Measurements from ENCODE around the gene FBXO44.
"Not testable (repeated sequence)": the region's sequence is repeated elsewhere in the genome, so short reads cannot be mapped to it uniquely, and the experiment has no call there.

The FBXO44 gene, protein sequence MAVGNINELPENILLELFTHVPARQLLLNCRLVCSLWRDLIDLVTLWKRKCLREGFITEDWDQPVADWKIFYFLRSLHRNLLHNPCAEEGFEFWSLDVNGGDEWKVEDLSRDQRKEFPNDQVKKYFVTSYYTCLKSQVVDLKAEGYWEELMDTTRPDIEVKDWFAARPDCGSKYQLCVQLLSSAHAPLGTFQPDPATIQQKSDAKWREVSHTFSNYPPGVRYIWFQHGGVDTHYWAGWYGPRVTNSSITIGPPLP

DNA sequence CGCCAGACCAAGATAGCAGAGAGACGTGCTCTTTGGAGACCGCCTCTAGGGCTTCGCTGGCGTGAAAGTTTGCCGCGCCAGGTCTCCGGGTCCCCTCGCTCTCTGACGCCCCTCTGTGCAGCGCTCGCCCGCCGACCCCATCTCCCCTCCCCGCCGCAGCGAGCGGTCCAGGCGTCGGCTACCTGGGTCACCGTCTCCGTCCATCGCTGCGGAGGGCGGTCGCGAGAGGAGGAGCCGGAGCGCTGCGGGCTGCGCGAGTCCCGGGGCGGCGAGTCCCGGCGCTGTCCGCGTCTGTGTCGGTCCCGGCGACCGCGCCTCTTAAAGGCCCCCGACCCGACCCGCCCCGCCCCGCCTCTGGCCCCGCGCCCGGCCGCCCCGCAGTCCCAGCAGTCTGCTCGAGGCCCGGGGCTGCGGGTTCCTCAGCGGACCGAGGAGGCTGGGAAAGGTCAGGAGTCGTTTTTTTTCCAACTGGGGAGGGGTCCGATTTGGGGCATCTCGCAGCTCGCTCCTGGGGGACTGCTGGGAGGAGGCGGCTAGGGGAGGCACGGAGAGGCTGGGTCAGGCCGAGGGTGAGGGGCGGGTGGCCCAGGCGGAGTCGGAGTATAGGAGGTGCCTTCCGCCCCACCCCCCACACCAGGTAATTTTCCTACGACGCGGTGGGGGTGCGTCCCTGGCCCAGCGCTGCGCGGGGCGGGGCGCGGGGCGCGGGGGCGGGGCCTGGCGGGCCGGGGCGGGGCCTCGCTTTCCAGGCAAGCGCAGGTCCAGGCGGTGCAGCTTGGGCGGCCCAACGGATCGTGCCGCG lies at the start of gene FBXO44, which contains the start of gene FBXO2:
FBXO44 (plus strand) TSS at position 741 of the 802 bp plus-strand sequence. CDS start 959 bp downstream, outside the sequence.
FBXO2 (minus strand) TSS at position 293 of the 802 bp plus-strand sequence; CDS start at position 204, 89 bp downstream.
- peak in 2 of 3 donors; percentile 42 to 76 for DNase-seq

DNA sequence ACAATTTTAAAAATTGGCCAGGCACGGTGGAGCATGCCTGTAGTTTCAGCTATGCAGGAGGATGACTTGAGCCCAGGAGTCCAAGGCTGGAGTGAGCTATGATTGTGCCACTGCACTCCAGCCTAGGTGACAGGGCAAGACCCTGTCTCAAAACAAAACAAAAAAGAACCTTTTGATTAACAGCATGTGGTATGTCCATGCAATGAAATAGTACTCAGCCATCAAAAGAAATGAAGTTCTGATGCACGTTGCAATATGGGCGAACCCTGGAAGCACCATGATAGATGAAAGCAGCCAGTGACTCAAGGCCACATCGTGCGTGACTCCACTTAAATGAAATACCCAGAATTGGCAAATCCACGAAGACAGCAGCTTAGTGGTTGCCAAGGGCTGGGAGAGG lies 47.9 kb upstream of the FBXO44 start:
- peak in 1 of 3 donors; percentile 24 for DNase-seq

DNA sequence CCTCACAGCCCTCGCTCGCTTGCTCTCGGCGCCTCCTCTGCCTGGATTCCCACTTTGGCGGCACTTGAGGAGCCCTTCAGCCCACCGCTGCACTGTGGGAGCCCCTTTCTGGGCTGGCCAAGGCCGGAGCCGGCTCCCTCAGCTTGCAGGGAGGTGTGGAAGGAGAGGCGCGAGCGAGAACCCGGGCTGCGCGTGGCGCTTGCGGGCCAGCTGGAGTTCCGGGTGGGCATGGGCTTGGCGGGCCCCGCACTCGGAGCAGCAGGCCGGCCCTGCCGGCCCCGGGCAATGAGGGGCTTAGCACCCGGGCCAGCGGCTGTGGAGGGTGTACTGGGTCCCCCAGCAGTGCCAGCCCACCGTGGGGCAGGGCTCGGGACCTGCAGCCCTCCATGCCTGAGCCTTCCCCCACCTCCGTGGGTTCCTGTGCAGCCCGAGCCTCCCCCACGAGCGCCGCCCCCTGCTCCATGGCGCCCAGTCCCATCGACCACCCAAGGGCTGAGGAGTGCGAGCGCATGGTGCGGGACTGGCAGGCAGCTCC lies 46.0 kb upstream of the FBXO44 start:
- DNase-seq = not testable (repeated sequence)

GRCh38 chr1:11609378-11609777 lies 45.3 kb upstream of the FBXO44 start:
- DNase-seq = not testable (repeated sequence)

- DNase-seq = no peak
These were observed 44.0 kb upstream of the FBXO44 start for GRCh38 chr1:11610629-11611180.

- DNase-seq = no peak
These were observed 42.9 kb upstream of the FBXO44 start for GRCh38 chr1:11611638-11612327.

- DNase-seq = no peak
These were observed 41.3 kb upstream of the FBXO44 start for GRCh38 chr1:11613347-11613746.

DNA sequence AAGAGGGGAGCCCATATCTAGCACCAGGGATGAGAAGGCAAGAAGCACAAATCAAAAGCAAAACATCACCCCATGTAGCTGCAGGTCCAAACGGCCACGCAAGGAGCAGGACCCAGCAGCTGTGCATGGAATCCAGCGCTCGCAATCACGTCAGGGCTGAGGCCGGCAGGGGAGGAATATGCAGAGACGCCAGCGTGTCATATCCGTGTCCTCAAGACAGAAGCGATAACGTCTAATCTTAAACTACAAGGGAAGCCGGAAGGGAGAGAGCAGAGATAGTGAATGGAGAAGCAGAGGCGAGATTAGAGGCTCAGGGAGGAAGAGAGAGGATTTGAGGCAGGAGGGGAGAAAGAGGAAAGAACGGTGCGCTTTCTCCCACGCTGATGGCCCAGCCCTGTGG lies 39.6 kb upstream of the FBXO44 start:
- DNase-seq = no peak

- DNase-seq = no peak
These were observed 37.9 kb upstream of the FBXO44 start for GRCh38 chr1:11616766-11617165.

DNA sequence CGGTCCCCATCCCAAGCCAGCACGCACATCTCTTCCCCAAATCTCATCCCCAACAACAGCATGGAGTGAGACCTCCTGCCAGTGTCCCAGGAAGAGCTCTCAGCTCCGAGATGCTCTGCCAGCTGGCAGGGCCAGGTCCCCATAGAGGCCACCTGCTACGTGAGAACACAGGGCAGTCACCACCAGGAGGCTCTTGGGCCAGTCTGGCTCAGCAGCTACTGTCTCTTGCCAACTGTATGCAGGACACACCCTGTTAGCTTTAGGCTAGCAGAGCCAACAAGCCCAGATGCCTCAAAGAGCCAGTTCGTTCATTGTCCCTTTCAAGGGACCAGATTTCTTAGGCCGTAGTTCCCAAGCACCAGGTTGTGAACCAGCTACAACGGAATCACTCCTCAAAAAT lies 37.4 kb upstream of the FBXO44 start:
- DNase-seq = no peak

DNA sequence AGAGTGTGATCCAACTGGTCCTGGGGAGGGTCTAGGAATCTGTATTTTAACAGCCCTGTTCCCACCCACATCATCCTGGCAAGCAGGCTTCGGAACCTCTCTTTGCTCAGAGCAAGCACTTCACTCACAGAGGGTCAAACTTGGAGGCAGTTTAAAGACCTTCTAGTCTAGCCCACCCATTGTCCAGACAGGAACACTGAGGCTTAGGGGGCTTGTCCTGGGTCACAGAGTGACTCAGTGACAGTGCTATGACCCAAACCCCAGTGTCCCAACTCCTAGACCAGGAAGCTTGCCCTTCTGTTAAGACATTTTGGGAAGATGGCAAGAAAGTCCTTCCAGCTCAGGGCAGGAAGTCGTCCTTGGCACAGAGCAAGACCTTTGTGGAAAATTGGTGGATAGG lies 36.9 kb upstream of the FBXO44 start:
- DNase-seq = no peak

GRCh38 chr1:11620405-11620804 lies 34.3 kb upstream of the FBXO44 start:
- no peak for DNase-seq

DNA sequence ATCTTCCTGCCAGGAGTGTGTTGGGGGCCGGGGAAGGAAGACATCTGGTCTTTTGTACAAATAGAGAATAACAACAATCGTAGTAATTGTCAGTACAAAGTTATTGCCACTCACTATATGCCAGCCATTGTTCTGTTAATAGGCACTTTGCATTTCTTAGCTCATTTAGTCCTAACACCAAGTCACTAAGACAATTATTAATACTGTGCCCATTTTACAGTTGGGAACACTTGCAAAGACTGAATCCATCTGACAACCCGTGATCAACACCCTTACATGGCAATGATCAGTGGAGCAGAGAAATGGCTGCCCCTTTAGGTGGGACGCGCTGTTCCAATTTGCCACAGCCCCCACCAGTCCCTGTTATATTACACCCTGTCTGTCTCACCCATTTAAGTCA lies 33.8 kb upstream of the FBXO44 start:
- no peak for DNase-seq

DNA sequence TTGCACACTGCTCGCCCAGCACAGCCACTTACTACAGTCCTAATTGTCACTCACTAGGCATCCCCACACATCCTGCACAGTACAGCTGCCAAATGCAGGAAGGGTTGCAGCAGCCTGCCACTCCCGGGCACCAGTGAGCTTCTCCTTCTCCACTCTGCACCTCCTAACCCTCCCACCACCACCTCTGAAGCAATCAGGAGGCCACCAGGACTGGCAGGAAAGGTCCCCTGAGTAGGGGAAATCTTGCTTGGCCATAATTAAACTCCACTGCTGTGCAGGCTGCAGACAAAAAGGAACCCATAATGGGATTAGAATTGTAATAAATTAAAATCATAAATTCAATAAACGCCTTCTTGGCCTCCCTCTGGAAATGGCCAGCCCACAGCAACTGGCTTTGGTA lies 32.3 kb upstream of the FBXO44 start:
- no peak for DNase-seq

GRCh38 chr1:11623702-11624101 lies 31.0 kb upstream of the FBXO44 start:
- DNase-seq = no peak

DNA sequence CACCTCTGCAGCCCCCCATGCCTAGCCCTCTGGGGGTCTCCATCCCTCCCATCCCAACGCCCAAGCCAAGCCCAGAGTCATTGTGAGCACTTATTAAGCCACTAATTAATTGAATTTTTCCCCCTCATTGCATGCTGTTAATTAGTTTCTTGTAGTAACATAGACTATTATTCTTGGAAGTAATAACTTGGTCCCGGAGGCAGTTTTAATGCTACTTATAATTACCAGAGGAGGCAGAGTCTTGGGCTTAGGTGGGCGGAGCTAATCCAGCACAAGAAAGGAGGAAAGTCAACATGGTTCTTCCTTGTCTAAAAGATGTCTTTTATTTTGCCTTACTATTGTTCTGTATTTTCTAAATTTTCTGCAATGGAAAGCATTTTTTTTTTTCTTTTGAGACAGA lies 28.1 kb upstream of the FBXO44 start:
- no peak for DNase-seq

DNA sequence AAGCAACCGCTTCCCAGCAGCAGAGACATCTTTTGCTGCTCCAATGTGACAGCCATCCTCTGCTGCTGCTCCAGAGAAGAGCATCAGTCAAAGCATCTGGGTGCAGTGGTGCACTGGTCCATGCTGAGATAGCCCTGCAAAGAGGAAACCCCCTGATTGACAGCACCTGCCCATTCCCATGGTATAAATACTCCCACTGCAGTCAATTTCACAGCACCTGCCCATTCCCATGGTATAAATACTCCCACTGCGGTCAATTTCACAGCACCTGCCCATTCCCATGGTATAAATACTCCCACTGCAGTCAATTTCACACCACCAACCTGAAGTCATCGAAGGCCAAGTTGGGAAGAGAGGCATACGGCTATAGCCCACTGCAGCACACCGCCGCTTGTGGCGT lies 25.9 kb upstream of the FBXO44 start:
- DNase-seq = no peak

DNA sequence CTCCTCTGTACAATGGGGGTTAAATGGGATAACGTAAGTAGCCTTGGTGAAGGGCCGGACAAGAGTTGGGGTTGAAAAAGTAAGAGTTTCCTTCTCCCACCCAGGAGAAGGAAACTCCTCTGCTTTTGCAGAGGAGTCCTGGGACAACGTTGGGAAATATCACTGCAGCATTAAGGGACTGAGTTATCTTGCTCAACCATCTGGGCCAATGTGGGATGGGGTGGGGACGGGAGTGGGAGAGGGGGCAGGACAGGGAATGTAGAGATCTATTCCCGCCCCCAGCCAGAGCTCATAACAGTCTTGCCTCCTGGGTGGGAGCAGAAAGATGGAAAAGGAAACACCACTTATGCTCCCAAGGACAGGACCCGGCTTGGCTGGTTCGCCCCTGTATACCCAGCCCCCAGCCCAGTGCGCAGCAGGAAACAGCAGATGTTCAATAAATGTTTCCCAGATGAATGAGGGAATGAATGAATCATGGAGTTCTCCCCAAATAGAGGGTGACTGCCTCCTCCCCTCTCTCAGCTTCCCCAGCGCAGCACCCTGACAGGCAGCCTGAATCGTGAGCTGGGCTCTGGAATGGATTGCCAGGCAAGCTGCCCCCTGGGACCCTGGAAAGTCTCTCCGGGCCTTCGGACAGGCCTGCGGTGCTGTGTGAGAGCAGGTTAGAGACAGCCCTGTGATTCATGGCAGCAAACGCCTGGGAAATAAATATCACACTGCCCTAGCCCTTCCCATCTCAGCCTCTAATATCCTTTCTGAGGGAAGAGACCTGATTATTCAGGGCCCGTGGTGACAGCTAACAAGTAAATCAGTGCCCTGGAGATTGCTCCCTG lies 25.3 kb upstream of the FBXO44 start:
- DNase-seq = no peak

DNA sequence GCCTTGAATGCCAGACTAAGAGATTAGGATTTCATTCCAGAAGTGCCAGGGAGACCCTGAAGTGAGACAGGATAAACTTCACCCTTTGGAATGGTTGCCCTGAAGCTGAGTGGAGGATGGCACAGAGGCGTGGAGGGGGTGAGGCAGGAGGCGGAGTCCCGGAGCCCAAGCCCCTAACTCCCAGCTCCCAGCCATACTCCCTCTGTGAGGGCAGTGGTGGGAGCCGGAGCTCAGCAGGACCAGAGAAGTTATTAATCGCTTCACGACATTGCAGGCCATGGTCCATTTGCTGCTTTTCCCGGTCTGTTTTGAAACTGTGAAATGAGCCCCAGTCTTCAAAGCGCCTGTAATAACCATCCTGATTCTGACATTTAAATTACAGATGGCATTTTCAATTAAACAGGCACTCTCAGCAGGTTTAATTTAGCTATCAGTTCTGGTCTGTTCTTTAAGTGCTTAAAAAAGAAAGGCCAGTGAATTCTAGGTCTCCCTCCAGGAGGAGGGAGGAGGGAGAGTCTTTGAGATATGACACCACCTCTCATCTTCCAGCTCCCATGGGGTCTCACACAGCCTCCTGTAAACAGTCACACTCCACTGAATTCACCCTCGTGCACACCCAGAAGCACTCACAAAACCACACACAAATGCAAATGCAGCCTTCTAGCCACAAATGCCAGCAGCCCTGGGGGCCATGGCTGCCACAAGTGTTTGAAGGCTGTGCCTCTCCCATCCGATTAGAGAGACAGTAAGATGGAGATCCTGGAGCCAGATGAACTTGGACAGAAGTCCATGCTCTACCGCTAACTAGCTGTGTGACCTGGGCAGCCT lies 20.1 kb upstream of the FBXO44 start:
- no peak for DNase-seq

- DNase-seq = no peak
These were observed 16.6 kb upstream of the FBXO44 start for GRCh38 chr1:11638121-11638520.

DNA sequence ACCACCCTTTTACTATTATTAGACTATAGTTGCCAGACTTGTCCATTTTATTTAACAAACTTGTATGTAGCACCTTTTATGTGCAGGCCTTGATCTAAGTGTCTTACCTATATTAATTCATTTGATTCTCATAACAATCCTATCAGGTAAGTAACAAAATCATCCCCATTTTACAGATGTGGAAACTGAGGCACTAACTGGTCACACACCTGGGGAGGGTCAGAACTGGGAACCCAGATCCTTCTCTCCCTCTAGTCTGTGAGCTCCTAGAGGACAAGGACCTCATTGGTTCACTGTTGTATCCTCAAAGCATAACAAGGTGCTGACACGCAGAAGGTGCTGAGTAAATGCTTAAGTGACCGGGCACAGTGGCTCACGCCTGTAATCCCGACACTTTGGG lies 15.3 kb upstream of the FBXO44 start:
- no peak for DNase-seq

Data from suppressor macrophage treated with lipopolysaccharide for 1 hour (primary cell).